Right lobe of liver (tissue), 4 donors: ENCODE results near the gene CPSF6.

ENCODE experiments used
- POLR2A ChIP-seq: fragments of 450-650 bp; IDR thresholded peaks from one replicate; pipeline ENCODE4 v1.6.1; 2017; ENCODE audit warnings: antibody characterized with exemption, mild to moderate bottlenecking
- TF ChIP-seq, protein P1 (sequence below), 4 donors: fragments of 200-600 bp in 3 of 4; fragments of 450-650 bp in 1 of 4; IDR thresholded peaks; one replicate each; pipeline versions ENCODE4 v1.5.1 to v1.8.0; 2016 to 2022; ENCODE audit warnings: antibody characterized with exemption in 4 of 4, mild to moderate bottlenecking in 2 of 4
- donor health status: DM: no; HTN: no; CAD: no.
- donor health status: DM: no; HTN: no; CAD: no.
- donor health status: DM: no; HTN: yes; CAD: no.

DNA sequence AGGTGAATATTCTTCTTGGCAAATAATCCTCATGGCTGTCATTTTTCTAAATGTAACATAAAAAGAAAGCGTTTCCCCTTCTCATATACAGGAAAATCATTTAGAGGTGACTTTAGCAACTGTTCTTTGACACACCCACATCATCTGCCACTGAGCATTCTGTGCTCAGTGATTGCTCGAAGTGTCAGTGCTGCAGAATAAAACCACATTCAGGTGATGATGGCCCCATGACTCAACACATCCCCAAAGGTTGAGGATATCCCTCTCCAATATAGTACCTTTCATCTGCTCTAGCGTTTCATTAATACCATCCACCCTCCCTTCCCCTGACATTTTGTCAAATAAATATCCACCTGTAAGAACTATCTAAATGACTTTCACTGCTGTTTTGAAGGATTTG lies 28.7 kb upstream of the CPSF6 start:
- TF ChIP-seq, protein P1, sequence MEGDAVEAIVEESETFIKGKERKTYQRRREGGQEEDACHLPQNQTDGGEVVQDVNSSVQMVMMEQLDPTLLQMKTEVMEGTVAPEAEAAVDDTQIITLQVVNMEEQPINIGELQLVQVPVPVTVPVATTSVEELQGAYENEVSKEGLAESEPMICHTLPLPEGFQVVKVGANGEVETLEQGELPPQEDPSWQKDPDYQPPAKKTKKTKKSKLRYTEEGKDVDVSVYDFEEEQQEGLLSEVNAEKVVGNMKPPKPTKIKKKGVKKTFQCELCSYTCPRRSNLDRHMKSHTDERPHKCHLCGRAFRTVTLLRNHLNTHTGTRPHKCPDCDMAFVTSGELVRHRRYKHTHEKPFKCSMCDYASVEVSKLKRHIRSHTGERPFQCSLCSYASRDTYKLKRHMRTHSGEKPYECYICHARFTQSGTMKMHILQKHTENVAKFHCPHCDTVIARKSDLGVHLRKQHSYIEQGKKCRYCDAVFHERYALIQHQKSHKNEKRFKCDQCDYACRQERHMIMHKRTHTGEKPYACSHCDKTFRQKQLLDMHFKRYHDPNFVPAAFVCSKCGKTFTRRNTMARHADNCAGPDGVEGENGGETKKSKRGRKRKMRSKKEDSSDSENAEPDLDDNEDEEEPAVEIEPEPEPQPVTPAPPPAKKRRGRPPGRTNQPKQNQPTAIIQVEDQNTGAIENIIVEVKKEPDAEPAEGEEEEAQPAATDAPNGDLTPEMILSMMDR (IDR thresholded peaks at IDR 0.05), result no peak
- no peak for TF ChIP-seq POLR2A
